Islet precursor cell (in vitro differentiated cells): Measurements from ENCODE around the gene LRRC4.
A peak's percentile ranks its signal among the peaks of the same experiment; 100 is the strongest.

Experiments
- DNase-seq: peaks from one replicate; pipeline ENCODE4 v3.0.0-alpha.2; 2018

LRRC4 gene

GRCh38 chr7:128057909-128058308, 26.7 kb upstream of the LRRC4 start:
- no peak for DNase-seq

DNA sequence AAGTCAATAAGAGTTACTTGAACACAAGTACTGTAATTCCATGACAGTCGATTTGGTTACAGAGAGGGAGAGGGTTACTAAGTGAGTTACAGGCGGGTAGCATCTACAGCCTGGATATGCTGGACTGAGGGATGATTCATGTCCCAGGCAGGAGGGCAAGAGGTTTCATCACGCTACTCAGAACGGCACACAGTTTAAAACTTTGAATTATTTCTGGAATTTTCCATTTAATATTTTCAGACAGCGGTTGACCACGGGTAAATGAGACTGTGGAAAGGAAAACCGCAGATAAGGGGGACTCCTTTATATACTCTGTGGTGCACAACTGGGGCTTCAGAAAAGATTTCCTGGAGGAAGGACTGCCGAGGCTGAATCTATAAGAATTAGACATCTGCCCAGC, 25.7 kb upstream of the LRRC4 start:
- no peak for DNase-seq

DNA sequence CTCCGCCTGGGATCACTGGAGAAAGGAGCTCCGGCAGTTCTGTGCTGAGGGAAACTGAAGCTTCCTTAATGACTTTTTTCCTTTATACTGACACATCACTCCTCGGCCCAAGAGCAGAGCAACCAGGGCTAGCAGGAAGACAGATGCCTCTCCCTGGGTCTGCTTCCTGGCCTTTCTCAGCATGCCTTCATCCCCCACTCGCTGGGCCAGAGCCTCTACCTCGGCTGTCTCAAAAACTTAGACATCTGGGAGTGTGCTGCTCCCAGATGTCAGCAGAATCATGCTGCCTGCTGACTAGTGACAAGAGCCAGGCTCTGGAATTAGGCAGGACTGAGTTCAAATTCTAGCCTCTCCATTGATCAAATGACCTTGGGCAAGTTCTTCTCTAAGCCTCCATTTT, 24.4 kb upstream of the LRRC4 start:
- DNase-seq: no peak

DNA sequence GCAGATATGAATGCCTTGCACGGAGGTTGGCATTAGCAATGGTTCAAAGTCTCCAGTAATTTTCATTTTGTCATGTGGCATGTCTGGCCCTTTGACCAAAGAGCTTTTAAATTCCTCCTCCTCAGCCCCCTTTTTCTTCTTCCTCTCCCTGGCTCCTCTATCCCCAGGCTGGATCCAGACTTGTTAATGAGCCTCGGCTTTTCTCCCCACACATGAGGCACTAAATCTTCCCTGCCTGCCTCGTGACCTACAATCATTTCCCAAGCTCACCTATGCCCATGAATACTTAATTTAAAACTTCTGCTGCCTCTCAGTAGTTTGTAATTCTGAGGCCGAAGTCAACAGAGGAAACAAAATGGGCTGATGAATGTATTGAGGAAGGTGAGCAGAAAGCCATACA, 23.3 kb upstream of the LRRC4 start:
- DNase-seq: no peak

DNA sequence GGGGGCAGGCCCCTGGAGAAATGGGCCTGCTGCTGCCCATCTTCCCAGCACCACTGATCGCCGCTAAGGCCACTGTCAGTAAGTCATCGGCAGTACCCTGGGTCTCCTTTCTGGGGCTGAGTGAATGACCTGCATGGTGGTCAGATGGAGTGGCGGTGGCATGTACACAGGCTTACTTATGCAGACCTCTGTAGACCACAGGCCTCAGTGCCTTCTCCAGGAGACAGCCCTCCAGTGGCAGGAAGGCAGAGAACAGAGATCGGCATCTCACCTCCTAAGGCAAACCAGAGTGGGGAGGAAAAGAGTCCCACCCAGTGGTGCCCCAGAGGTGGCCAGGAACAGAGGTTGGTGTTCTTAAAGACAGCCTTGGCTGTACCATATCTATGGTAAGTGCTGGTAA, 22.8 kb upstream of the LRRC4 start:
- no peak for DNase-seq

DNA sequence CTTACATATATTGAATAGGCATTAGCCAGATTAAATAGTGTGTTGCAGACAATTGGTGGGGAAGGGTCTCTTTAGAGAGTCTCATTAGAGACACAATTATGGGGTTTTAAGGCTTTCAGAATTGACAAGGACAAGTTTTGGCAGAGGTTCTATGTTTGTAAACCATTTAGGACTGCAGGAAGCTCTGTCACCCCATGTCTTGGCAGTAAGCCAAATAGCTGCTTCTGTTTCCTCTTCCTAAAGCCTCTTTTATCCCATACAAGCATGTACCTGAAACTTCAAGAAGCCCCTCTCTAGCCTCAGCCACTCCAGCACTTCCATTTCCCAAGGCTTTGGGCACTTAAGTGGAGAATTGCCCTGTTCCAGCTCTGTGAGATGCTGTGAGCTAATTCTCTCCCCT, 21.8 kb upstream of the LRRC4 start:
- DNase-seq: no peak

GRCh38 chr7:128052404-128052803, 21.2 kb upstream of the LRRC4 start:
- no peak for DNase-seq

- DNase-seq: no peak
Measured at GRCh38 chr7:128045766-128046165, 14.5 kb upstream of the LRRC4 start.

DNA sequence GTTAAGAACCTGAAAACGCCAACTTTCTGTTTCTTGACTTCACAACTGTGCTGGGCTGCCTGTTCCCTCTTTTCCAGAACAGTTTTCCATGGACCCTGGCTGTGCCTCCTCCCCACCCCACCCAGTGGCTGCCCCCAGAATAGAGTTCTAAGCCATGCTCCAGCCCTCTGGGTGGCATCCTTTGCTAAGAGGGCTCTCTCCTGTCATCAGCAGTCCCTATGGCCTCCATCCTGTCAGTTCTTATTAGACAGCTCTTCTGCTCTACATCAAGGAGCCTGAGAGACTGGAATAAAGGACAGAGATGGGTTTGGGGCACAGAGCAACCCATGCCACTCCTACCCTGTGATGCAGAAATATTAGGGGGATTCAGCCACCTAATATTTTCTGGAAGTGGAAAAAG, 13.9 kb upstream of the LRRC4 start:
- DNase-seq: no peak

DNA sequence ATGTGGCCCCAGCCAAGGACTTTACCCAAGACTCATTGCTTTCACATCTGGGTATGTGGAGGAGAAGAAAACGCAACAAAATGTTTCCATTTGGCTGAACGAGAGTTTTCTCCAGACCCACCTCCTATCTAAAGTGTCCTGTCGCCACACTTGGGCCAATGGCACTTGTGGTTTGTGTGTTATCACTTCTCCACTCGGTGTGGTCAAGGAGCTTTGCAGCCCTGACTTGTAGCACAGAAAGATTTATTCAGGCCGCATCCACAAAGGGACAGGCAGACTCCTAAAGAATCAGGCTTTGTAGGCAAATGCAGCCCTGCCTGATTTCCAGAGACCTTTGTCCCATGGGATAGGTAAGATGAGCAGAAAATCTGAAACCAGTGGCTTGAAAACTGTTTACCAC, 12.8 kb upstream of the LRRC4 start:
- DNase-seq: no peak

GRCh38 chr7:128042012-128042411, 10.8 kb upstream of the LRRC4 start:
- no peak for DNase-seq

DNA sequence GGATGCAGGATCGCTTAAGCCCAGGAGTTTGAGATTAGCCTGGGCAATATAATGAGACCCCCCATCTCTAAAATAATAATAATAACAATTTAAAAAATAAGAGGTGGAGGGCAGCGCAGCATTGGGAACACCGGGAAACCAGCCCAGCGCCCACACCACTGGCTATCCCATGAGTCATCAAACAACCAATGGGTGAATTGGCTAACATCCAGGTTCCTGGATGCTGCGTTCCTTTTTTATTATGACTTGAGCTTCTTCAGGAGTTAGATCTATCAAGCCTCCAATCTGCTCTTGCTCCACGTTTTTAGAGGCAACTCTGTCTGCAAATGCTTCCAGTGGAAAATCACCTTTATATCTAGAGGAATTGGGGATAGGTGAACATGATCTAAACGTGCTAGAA, 10.0 kb upstream of the LRRC4 start:
- DNase-seq: no peak

DNA sequence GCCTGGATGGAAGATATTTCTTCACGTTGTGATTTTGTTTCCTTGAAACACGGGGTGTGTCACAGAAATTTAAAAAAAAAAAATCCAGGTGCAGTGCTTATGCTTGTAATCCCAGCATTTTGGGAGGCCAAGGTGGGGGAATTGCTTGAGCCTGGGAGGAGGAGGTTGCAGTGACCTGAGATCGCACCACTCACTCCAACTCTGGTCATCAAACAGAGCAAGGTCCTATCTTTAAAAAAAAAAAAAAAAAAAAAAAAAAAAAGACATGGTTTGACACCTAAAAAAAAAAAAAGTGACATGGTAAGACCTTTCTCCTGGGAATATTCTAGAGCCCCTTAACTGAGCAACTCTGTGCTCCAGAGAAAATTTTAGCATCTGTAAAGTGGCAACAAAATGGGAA, 9.0 kb upstream of the LRRC4 start:
- no peak for DNase-seq

GRCh38 chr7:128039544-128039953, 8.3 kb upstream of the LRRC4 start:
- no peak for DNase-seq

GRCh38 chr7:128037880-128038619, 6.8 kb upstream of the LRRC4 start:
- no peak for DNase-seq

DNA sequence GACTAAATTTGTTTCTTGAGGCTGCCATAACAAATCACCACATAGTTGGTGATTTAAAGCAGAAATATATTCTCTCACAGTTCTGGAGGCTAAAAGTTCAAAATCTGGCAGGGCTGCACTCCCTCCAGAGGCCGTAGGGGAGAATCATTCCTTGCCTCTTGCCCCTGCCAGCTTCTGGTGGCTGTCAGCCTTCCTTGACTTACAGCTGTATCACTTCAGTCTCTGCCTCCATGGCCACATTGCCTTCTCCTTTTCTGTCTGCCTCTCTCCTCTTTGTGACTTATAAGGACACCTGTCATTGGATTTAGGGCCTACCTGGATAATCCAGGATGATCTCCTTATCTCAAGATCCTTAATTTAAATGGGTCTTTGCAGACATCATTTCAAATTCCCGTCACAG, 5.8 kb upstream of the LRRC4 start:
- DNase-seq: no peak

DNA sequence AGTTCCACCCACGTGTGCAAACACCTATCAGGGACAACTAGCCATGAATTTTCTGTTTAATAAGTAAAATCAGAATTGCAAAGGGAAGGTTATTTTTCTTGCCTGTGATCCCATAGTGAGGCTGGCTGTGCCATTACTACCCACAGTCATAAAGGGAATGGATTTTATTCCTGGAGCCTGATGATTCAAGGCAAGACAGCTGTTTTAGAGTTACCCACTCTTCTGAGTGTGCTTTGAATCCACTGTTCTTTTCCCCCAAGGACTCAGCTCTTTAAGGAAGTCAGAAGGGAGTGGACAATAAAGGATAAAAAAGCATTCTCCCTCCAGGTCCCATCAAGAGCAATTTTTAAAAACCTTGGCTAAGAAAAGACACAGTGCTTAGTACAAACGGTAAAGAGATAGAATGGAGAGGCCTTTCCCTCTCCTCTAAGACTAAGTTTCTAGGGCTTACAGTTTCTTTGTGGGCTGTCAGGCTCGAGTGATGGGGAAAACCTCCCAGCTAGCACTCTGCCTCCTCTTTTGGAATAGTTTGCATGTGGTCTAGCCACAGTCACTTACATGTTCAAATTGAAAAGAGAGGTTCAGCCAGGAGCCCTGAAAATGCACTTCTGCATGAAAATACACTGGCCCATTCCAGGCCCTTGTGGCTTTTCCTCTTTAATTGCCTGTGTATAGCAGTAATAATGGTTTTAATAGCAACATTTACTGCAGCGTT, 5.1 kb upstream of the LRRC4 start:
- DNase-seq: no peak

GRCh38 chr7:128035712-128036111, 4.5 kb upstream of the LRRC4 start:
- DNase-seq: no peak

GRCh38 chr7:128034825-128035224, 3.6 kb upstream of the LRRC4 start:
- DNase-seq: no peak

GRCh38 chr7:128033246-128033645, 2.0 kb upstream of the LRRC4 start:
- DNase-seq: no peak

GRCh38 chr7:128032605-128033235, 1.5 kb upstream of the LRRC4 start:
- peak; percentile 63 for DNase-seq

DNA sequence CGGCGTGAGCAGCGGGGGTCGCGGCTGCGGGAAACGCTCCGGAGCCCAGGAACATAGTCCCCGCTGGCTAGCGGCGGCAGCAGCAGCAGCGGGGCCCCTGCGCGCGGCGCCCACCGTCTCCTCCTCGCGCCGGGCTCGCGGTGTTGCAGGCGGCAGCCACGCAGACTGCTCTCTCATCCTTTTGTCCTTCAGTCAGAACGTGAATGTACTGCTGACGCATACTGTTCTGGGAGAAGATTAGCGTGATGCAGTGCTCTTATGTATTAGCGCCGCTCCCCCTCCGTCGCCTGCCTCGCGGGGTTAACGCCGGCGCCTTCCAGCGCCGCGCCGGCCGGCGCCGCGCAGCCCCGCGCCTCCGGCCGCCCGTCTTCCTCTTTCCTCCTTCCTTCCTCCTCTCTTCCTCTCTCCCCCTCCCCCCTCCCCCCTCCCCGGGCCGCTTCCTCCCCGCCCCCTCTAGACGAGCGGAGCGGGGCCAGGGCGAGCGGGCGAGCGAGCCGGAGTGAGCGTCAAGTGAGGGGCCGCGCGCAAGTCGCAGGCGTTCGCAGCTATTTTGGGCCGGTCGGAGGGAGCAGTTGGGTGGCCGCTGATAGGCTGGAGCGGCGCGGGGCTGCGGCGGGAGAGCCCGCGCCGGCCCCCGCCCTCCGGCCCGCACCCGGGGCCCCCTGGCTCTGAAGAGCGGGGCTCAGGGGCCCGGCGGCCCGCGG, 816 bp upstream of the LRRC4 start:
- DNase-seq: peak; percentile 89

DNA sequence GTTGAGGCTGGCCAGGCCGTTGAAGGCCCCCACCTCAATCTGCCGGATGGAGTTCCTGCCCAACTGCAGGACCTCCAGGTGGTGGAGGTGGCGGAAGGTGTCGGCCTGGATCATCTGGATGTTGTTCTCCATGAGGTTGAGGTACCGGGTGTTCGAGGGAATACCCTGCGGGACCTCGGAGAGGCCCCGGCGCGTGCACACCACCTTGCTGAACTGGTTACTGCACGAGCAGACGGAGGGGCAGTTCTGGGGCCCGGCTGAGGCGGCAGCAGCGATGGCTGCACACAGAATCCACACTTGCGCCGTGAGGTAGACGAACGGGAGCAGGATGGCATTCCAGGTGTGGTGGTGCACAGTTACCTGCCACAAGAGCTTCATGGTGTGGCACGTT, 979 bp downstream of the LRRC4 start:
- peak; percentile 73 for DNase-seq
